Upper lobe of right lung (tissue), 1 donor: Measurements from ENCODE around the gene KCNH6. TPM values are rescaled to one million over a fixed set of nuclear protein-coding genes. Genes with fewer than 3 reads are reported as not detected.
A peak's percentile ranks its signal among the peaks of the same experiment; 100 is the strongest.

Source experiments
- ATAC-seq: fragments of 200-7000 bp; cut with Tn5 transposase; one replicate; pipeline ENCODE4 v1.9.1; 2020; ENCODE audit warnings: mild to moderate bottlenecking, moderate library complexity
- DNase-seq: peaks from one replicate; pipeline ENCODE4 v3.0.0-alpha.2; 2020
- H3K27ac ChIP-seq: fragments of 200-600 bp; one replicate; pipeline ENCODE4 v1.8.0; 2022
- H3K27me3 ChIP-seq: fragments of 200-600 bp; one replicate; pipeline ENCODE4 v1.8.0; 2022; ENCODE audit warnings: mild to moderate bottlenecking
- H3K36me3 ChIP-seq: fragments of 200-600 bp; one replicate; pipeline ENCODE4 v1.8.0; 2022
- H3K4me1 ChIP-seq: fragments of 200-600 bp; one replicate; pipeline ENCODE4 v1.8.0; 2022
- H3K4me3 ChIP-seq: fragments of 200-600 bp; one replicate; pipeline ENCODE4 v1.8.0; 2022; ENCODE audit warnings: mild to moderate bottlenecking
- H3K9me3 ChIP-seq: fragments of 200-600 bp; one replicate; pipeline ENCODE4 v1.8.0; 2022
- CTCF ChIP-seq: fragments of 200-600 bp; IDR thresholded peaks from one replicate; pipeline ENCODE4 v1.8.0; 2022; ENCODE audit warnings: antibody characterized with exemption
- intact Hi-C: fragments of 100-400 bp; cut with DNase I; formaldehyde crosslinking; loops from one replicate; pipeline ENCODE4 v1.11.0; 2022
- total RNA-seq: library from RNA; stranded (reverse); fragmentation: NEBNext Ultra II Directional; extraction: Animal tissue kit (Norgen Biotek cat#: 25700); gene quantifications from one replicate; pipeline ENCODE4 v1.2.1, GENCODE V29; 2021
- donor health status: DM: no; HTN: yes; CAD: no; lungs with severe emphysema.

KCNH6 gene
- total RNA-seq, 1 donor from 2014 or later, result not detected

GRCh38 chr17:63543822-63544420 lies 20.8 kb downstream of the KCNH6 start:
- DNase-seq (peak; percentile 46), ATAC-seq (no peak)
- H3K27me3 ChIP-seq, result peaks cover 18% of the 10 kb centered on the region
- intact Hi-C loops, result no loop called here
- H3K36me3 ChIP-seq, result no peaks in the 10 kb centered on the region
- H3K4me3 ChIP-seq, result no peak overlapping the region
- H3K4me1 ChIP-seq, result no peaks in the 10 kb centered on the region
- no peaks in the 10 kb centered on the region for H3K9me3 ChIP-seq
- no peak overlapping the region for H3K27ac ChIP-seq
- no peak for TF ChIP-seq CTCF

- no peak for TF ChIP-seq CTCF
- no peak overlapping the region for H3K4me3 ChIP-seq
Observed at GRCh38 chr17:63544467-63545301, 21.5 kb downstream of the KCNH6 start.

GRCh38 chr17:63546308-63547082 lies 23.3 kb downstream of the KCNH6 start:
- Histone ChIP-seq H3K9me3 (no peaks in the 10 kb centered on the region), H3K4me1 (peaks cover 7% of the 10 kb centered on the region), H3K4me3 (no peak overlapping the region), H3K36me3 (no peaks in the 10 kb centered on the region), H3K27ac (no peak overlapping the region), H3K27me3 (peaks cover 6% of the 10 kb centered on the region)
- no peak for TF ChIP-seq CTCF
- ATAC-seq (no peak), DNase-seq (peak; percentile 44)
- intact Hi-C loops, result no loop called here

More at GRCh38 chr17:63544467-63545301, 21.5 kb downstream of the KCNH6 start:
- Histone ChIP-seq H3K27ac (no peak overlapping the region), H3K27me3 (peaks cover 10% of the 10 kb centered on the region), H3K9me3 (no peaks in the 10 kb centered on the region), H3K4me1 (peaks cover 7% of the 10 kb centered on the region), H3K36me3 (no peaks in the 10 kb centered on the region)
- ATAC-seq (no peak), DNase-seq (peak; percentile 56)
- intact Hi-C loops, result no loop called here

GRCh38 chr17:63547083-63547523 lies 23.9 kb downstream of the KCNH6 start:
- no peak overlapping the region for H3K27ac ChIP-seq
- no peak overlapping the region for H3K4me3 ChIP-seq
- DNase-seq, result no peak
- no peaks in the 10 kb centered on the region for H3K36me3 ChIP-seq
- ATAC-seq, result no peak
- intact Hi-C loops, result no loop called here
- no peak for TF ChIP-seq CTCF
- H3K9me3 ChIP-seq, result no peaks in the 10 kb centered on the region
- H3K4me1 ChIP-seq, result peaks cover 10% of the 10 kb centered on the region
- H3K27me3 ChIP-seq, result peaks cover under 1% of the 10 kb centered on the region

GRCh38 chr17:63549289-63549945 lies 26.3 kb downstream of the KCNH6 start:
- H3K4me1 ChIP-seq, result peaks cover 30% of the 10 kb centered on the region
- no peak for TF ChIP-seq CTCF
- H3K36me3 ChIP-seq, result no peaks in the 10 kb centered on the region
- H3K4me3 ChIP-seq, result peak overlapping the region; percentile 99
- ATAC-seq (no peak), DNase-seq (no peak)
- H3K27ac ChIP-seq, result peak overlapping the region; percentile 88
- no peaks in the 10 kb centered on the region for H3K27me3 ChIP-seq
- intact Hi-C loops, result no loop called here
- H3K9me3 ChIP-seq, result no peaks in the 10 kb centered on the region
